Thoracic aorta (tissue), 2 donors: Measurements from ENCODE around the gene HSPA12B. TPM values are rescaled to one million over a fixed set of nuclear protein-coding genes. Genes with fewer than 3 reads are reported as not detected.

Source experiments
- ATAC-seq: fragments of 150-250 bp; one replicate; pipeline ENCODE4 v1.8.0; 2017; ENCODE audit warnings: low read depth; ENCODE audit not compliant: insufficient number of reproducible peaks, low FRiP score
- DNase-seq: peaks from one replicate; pipeline ENCODE4 v3.0.0-alpha.2; 2020; ENCODE audit warnings: low spot score
- H3K27ac ChIP-seq, 2 donors: fragments of 200-600 bp; sonication (generic); 1 replicate in 1 of 2; 2 replicates in 1 of 2; pipeline ENCODE4 v1.5.1; 2016; ENCODE audit warnings: mild to moderate bottlenecking in 2 of 2, moderate library complexity in 2 of 2
- H3K27me3 ChIP-seq: fragments of 200-600 bp; sonication (generic); replicated peaks from 2 replicates; pipeline ENCODE4 v1.6.0; 2016; ENCODE audit warnings: mild to moderate bottlenecking; ENCODE audit not compliant: insufficient read depth
- H3K36me3 ChIP-seq: fragments of 200-600 bp; sonication (generic); one replicate; pipeline ENCODE4 v1.5.1; 2016
- H3K4me1 ChIP-seq, 2 donors: fragments of 200-600 bp; sonication (generic); 1 replicate in 1 of 2; 2 replicates in 1 of 2; pipeline versions ENCODE4 v1.5.1 to v1.6.0; 2016; ENCODE audit warnings: low read depth in 2 of 2, mild to moderate bottlenecking in 1 of 2; ENCODE audit not compliant: control insufficient read depth in 1 of 2
- H3K4me3 ChIP-seq: fragments of 200-600 bp; sonication (generic); 2 replicates; pipeline ENCODE4 v1.5.1; 2016; ENCODE audit warnings: mild to moderate bottlenecking
- H3K9me3 ChIP-seq: fragments of 200-600 bp; sonication (generic); 2 replicates; pipeline ENCODE4 v1.5.1; 2016
- total RNA-seq, 2 donors: library from RNA; depleted of rRNA; stranded (reverse); fragments of >200 nt; gene quantifications; one replicate each; pipeline versions ENCODE4 v1.1.0 to v1.2.3, GENCODE V29; 2016
- TF ChIP-seq, protein P1 (sequence below): fragments of 200-600 bp; sonication (generic); IDR thresholded peaks from one replicate; pipeline ENCODE4 v1.5.1; 2019; ENCODE audit warnings: antibody characterized with exemption

Gene HSPA12B
- total RNA-seq, 2 donors from 2014 or later = 4.6 to 6.5 TPM

DNA sequence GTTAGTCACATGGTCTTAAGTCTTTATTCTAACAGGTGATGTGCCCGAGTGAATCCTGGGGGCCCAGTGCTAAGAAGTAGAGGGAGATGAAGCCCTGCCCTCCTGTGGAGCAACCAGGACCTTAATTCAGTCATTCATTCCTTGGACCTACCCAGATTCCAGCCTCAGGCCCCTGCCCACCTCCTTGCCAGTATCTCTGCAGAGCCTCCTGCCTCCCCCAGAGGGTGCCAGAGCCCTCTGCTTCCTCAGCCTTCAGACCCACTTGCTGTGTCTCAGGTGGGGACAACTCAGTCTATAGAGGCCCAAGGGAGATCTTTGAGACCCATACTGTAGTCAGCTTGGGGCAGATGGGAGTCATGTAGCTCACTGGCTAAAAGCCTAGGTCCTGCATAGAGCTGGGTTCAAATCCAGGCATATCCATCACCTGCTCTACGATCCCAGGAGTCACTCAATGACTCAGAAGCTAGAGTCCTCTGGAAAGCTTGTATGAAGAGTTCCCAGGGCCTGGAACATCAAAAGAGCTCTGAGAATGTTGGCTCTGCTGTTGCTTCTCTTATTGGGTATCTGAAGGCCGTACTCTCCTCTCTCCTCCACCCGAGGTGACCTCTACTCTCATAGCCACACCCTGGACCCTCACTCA, 16.2 kb upstream of the HSPA12B start:
- no peak overlapping the region for H3K4me3 ChIP-seq
- no peaks in the 10 kb centered on the region for H3K36me3 ChIP-seq
- no peaks in the 10 kb centered on the region for H3K4me1 ChIP-seq
- no peaks in the 10 kb centered on the region for H3K27me3 ChIP-seq
- no peak for ATAC-seq
- TF ChIP-seq, protein P1, sequence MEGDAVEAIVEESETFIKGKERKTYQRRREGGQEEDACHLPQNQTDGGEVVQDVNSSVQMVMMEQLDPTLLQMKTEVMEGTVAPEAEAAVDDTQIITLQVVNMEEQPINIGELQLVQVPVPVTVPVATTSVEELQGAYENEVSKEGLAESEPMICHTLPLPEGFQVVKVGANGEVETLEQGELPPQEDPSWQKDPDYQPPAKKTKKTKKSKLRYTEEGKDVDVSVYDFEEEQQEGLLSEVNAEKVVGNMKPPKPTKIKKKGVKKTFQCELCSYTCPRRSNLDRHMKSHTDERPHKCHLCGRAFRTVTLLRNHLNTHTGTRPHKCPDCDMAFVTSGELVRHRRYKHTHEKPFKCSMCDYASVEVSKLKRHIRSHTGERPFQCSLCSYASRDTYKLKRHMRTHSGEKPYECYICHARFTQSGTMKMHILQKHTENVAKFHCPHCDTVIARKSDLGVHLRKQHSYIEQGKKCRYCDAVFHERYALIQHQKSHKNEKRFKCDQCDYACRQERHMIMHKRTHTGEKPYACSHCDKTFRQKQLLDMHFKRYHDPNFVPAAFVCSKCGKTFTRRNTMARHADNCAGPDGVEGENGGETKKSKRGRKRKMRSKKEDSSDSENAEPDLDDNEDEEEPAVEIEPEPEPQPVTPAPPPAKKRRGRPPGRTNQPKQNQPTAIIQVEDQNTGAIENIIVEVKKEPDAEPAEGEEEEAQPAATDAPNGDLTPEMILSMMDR = peak; percentile 27
- H3K27ac ChIP-seq = no peak overlapping the region
- H3K9me3 ChIP-seq = no peaks in the 10 kb centered on the region
- no peak for DNase-seq

DNA sequence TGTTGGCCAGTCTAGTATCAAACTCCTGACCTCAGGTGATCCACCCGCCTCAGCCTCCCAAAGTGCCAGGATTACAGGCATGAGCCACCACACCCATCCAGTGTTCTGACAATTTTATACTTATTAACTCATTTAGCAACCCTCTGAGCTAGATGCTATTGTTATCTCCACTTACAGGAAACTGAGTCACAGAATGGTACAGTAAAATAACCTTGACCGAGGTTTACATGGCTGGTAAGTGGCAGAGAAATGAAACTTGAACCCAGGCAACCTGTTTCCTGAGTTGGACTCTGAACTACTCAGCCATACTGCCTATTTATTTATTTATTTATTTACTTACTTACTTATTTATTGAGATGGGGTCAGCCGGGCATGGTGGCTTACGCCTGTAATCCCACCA, 13.4 kb upstream of the HSPA12B start:
- DNase-seq (no peak), ATAC-seq (no peak)
- TF ChIP-seq, protein P1 = no peak
- no peaks in the 10 kb centered on the region for H3K36me3 ChIP-seq
- H3K4me1 ChIP-seq = no peaks in the 10 kb centered on the region
- no peaks in the 10 kb centered on the region for H3K9me3 ChIP-seq
- H3K27ac ChIP-seq = no peak overlapping the region
- H3K4me3 ChIP-seq = no peak overlapping the region
- H3K27me3 ChIP-seq = no peaks in the 10 kb centered on the region

DNA sequence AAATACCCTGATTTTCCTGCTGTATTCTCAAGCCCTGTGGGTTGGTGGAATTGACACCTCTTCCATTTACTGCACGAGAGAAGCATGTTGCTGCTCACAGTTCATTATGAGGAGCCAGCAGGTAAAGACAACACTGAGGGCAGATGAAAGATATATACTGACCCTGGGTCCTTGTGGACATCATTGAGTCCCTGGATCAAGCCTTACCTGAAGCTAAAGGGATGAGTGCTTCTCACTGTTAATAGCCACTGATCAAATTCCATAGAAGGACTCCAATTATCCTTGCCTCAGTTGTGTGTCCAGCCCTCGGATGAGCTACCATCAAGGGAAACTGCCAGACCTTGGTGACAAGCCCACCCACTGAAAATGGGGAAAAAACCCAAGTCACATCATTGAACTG, 12.4 kb upstream of the HSPA12B start:
- Histone ChIP-seq H3K36me3 (no peaks in the 10 kb centered on the region), H3K27me3 (no peaks in the 10 kb centered on the region), H3K4me3 (no peak overlapping the region), H3K4me1 (no peaks in the 10 kb centered on the region), H3K9me3 (no peaks in the 10 kb centered on the region), H3K27ac (no peak overlapping the region)
- DNase-seq (no peak), ATAC-seq (no peak)
- TF ChIP-seq, protein P1 = no peak

DNA sequence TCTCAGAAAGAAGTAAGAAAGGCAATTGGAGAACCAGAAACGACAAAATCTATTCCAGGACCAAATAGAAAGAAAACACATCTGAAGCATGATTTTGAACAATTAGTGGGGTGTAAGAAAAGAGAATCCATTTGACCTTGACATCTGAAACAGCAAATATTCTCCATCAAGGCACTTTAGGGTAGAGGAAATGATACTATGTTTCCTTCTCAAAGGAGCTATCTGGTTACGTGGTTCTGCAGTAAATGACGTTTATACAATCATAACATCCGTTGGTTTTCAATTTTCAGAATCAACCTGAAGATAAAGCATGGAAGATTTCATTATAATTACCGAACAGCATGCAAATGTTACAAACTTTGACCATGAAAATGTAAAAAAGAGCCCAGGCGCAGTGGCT, 11.9 kb upstream of the HSPA12B start:
- Histone ChIP-seq H3K4me1 (no peaks in the 10 kb centered on the region), H3K9me3 (no peaks in the 10 kb centered on the region), H3K27me3 (no peaks in the 10 kb centered on the region), H3K4me3 (no peak overlapping the region), H3K36me3 (no peaks in the 10 kb centered on the region), H3K27ac (no peak overlapping the region)
- no peak for ATAC-seq
- DNase-seq = no peak
- TF ChIP-seq, protein P1 = no peak

DNA sequence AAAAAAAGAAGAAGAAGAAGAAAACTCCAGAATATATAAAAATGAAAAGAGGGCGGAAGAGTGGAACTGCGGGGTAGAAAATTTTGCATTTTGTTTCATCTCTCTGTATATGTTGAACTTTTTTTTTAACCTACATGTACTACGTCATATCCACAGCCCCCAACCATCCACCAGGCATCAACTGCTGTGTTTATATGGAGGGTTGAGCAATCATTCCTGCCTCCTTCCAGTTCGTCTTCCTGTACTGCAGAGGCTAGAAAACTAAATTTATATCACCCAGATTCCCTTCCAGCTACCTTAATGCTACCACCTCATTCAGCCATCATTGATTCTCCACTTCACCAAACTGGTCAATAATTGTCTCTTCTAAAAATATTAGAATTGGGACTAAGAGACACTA, 10.6 kb upstream of the HSPA12B start:
- ATAC-seq = no peak
- no peak overlapping the region for H3K4me3 ChIP-seq
- no peaks in the 10 kb centered on the region for H3K4me1 ChIP-seq
- TF ChIP-seq, protein P1 = no peak
- H3K36me3 ChIP-seq = no peaks in the 10 kb centered on the region
- H3K27ac ChIP-seq = no peak overlapping the region
- no peaks in the 10 kb centered on the region for H3K27me3 ChIP-seq
- H3K9me3 ChIP-seq = no peaks in the 10 kb centered on the region
- no peak for DNase-seq
